Measurements from ENCODE around the gene ATG7.

ATG7 gene

GRCh38 chr3:11367143-11367693, 95.0 kb downstream of the ATG7 start:
- no peak for DNase-seq

GRCh38 chr3:11370191-11370590, 98.0 kb downstream of the ATG7 start:
- no peak for DNase-seq

- no peak for DNase-seq
Measured at GRCh38 chr3:11370966-11371365, 98.8 kb downstream of the ATG7 start.

- no peak for DNase-seq
Measured at GRCh38 chr3:11371747-11372146, 99.5 kb downstream of the ATG7 start.

GRCh38 chr3:11373235-11373634, 101.0 kb downstream of the ATG7 start:
- DNase-seq: no peak

- no peak for DNase-seq
Measured at GRCh38 chr3:11373654-11374053, 101.5 kb downstream of the ATG7 start.

- no peak for DNase-seq
Measured at GRCh38 chr3:11375333-11376088, 103.3 kb downstream of the ATG7 start.

GRCh38 chr3:11377719-11378118, 105.5 kb downstream of the ATG7 start:
- DNase-seq: no peak

GRCh38 chr3:11379238-11379823, 107.1 kb downstream of the ATG7 start:
- DNase-seq: no peak

GRCh38 chr3:11379824-11380701, 107.9 kb downstream of the ATG7 start:
- no peak for DNase-seq

- DNase-seq: no peak
Measured at GRCh38 chr3:11381141-11381540, 108.9 kb downstream of the ATG7 start.

- no peak for DNase-seq
Measured at GRCh38 chr3:11381563-11381962, 109.4 kb downstream of the ATG7 start.

- no peak for DNase-seq
Measured at GRCh38 chr3:11382146-11382745, 110.0 kb downstream of the ATG7 start.

GRCh38 chr3:11384074-11384473, 111.9 kb downstream of the ATG7 start:
- DNase-seq: no peak

- DNase-seq: no peak
Measured at GRCh38 chr3:11385326-11385725, 113.1 kb downstream of the ATG7 start.

GRCh38 chr3:11385891-11386290, 113.7 kb downstream of the ATG7 start:
- DNase-seq: no peak

GRCh38 chr3:11386465-11387113, 114.4 kb downstream of the ATG7 start:
- no peak for DNase-seq

- DNase-seq: no peak
Measured at GRCh38 chr3:11389386-11390268, 117.4 kb downstream of the ATG7 start.

GRCh38 chr3:11390411-11391131, 118.4 kb downstream of the ATG7 start:
- no peak for DNase-seq

GRCh38 chr3:11391174-11391879, 119.1 kb downstream of the ATG7 start:
- DNase-seq: no peak

Measured in activated CD4-positive, CD25-positive, alpha-beta regulatory T cell treated with anti-CD3 and anti-CD28 coated beads, Interleukin-2, amount 50 U/mL, for 72 hours (primary cell).